ENCODE data around the gene PRR29.

DNA sequence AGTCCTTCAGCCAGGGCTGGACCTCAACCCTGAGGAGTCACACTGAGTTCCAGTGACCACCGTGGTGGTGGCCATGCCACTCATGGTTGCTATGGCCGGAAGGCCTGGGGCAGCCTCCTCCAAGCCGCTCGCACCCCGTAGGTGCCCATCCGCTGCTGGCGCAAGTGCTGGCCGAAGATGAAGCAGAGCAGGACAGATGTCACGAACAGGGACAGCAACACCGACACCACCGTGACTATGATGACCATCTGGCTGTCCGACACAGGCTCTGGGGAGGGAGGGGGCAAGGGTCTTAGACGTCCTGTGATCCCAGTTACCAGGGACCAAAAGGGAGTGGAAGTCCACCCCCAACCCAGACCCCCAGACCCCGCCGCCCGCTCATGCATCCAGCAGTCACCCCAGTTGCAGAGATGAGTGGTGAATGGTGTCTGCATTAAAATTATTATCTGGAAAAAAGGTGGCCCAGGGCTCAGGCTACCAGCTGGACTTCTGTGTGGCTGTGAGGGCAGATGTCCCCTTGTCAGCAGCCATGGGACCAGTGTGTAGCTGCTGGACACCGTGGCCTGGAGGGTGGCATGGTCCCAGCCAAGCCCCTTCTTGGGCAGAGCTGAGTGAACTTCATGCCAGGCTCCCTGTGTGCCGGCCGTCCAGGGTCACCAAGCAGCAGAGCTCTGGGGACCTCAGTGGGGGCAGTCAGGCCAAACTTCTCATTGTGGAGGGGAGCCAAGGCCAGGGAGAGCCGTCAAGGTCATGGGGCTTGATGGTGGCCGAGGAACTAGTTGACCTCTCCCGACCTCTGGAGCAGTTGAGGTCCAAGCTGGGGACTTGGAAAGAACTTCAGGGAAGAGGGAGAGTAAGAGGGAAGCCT is 4.7 kb downstream of the PRR29 start:
- TF ChIP-seq CTCF (conservative IDR thresholded peaks at IDR 0.05; ENCODE audit: low read depth, low read length) = no peak
- no peak for TF ChIP-seq EZH2 (IDR thresholded peaks at IDR 0.05; ENCODE audit: low read length, unreplicated experiment)
- no peak for TF ChIP-seq EZH2phosphoT487 (IDR thresholded peaks at IDR 0.05; ENCODE audit: borderline replicate concordance, low read length)

All from PC-3 (cell line).